Measurements from ENCODE around the gene OSER1.
"Not testable (repeated sequence)": the region's sequence is repeated elsewhere in the genome, so short reads cannot be mapped to it uniquely, and the experiment has no call there.

Gene OSER1

GRCh38 chr20:44200371-44200770, 10.2 kb downstream of the OSER1 start:
- DNase-seq (ENCODE audit: low spot score) = no peak

- no peak for DNase-seq (ENCODE audit: low spot score)
Measured at GRCh38 chr20:44199877-44200276, 10.7 kb downstream of the OSER1 start.

- DNase-seq (ENCODE audit: low spot score) = no peak
Measured at GRCh38 chr20:44198872-44199271, 11.7 kb downstream of the OSER1 start.

GRCh38 chr20:44196271-44196670, 14.3 kb downstream of the OSER1 start:
- DNase-seq (ENCODE audit: low spot score) = peak; percentile 39

GRCh38 chr20:44195605-44196004, 15.0 kb downstream of the OSER1 start:
- no peak for DNase-seq (ENCODE audit: low spot score)

GRCh38 chr20:44193801-44194200, 16.8 kb downstream of the OSER1 start:
- DNase-seq (ENCODE audit: low spot score) = no peak

GRCh38 chr20:44191640-44192039, 18.9 kb downstream of the OSER1 start:
- not testable (repeated sequence) for DNase-seq (ENCODE audit: low spot score)

- DNase-seq (ENCODE audit: low spot score) = peak; percentile 75
Measured at GRCh38 chr20:44190197-44190852, 20.2 kb downstream of the OSER1 start.

- no peak for DNase-seq (ENCODE audit: low spot score)
Measured at GRCh38 chr20:44188752-44189151, 21.8 kb downstream of the OSER1 start.

GRCh38 chr20:44187772-44188709, 22.5 kb downstream of the OSER1 start:
- no peak for DNase-seq (ENCODE audit: low spot score)

GRCh38 chr20:44187054-44187771, 23.4 kb downstream of the OSER1 start, which contains the start of gene JPH2:
Gene JPH2, minus strand, starts transcription at chr20:44187188. Its CDS starts 483 bp downstream, at chr20:44186705.
- DNase-seq (ENCODE audit: low spot score) = no peak

- DNase-seq (ENCODE audit: low spot score) = no peak
Measured at GRCh38 chr20:44186674-44187053, 23.9 kb downstream of the OSER1 start.

- no peak for DNase-seq (ENCODE audit: low spot score)
Measured at GRCh38 chr20:44186201-44186600, 24.4 kb downstream of the OSER1 start.

- no peak for DNase-seq (ENCODE audit: low spot score)
Measured at GRCh38 chr20:44185574-44185973, 25.0 kb downstream of the OSER1 start.

GRCh38 chr20:44183282-44183681, 27.3 kb downstream of the OSER1 start:
- no peak for DNase-seq (ENCODE audit: low spot score)

GRCh38 chr20:44182863-44183262, 27.7 kb downstream of the OSER1 start:
- no peak for DNase-seq (ENCODE audit: low spot score)

- no peak for DNase-seq (ENCODE audit: low spot score)
Measured at GRCh38 chr20:44182135-44182765, 28.3 kb downstream of the OSER1 start.

GRCh38 chr20:44181611-44182010, 29.0 kb downstream of the OSER1 start:
- no peak for DNase-seq (ENCODE audit: low spot score)

GRCh38 chr20:44180814-44181213, 29.8 kb downstream of the OSER1 start:
- DNase-seq (ENCODE audit: low spot score) = no peak

- no peak for DNase-seq (ENCODE audit: low spot score)
Measured at GRCh38 chr20:44176833-44177534, 33.6 kb downstream of the OSER1 start.

GRCh38 chr20:44174996-44175765, 35.4 kb downstream of the OSER1 start:
- no peak for DNase-seq (ENCODE audit: low spot score)
